ENCODE results near the gene HEBP2.

DNA sequence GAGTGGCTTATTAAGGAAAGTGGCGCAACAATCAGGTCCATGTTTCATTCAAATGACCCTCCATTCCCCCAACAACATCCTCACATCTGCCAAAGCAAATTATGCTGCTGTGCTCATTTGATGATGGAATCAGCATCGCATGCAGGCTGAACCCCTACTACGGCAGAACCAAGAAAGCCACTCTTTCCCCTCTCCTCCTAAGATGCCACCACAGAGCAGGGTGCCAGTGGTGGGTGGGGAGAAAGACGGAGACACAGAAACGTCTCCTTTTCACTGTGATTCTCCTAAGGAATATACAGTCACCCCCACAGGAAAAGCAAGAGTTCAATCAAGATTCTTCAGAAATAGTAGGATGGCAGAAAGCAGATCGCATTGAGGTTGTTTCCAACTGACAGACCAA lies 17.1 kb downstream of the HEBP2 start:
- TF ChIP-seq CEBPB (IDR thresholded peaks at IDR 0.05; ENCODE audit: low read depth, low read length) (no peak), MAZ (IDR thresholded peaks at IDR 0.05; ENCODE audit: borderline replicate concordance, low read depth, low read length) (no peak), POLR2A (IDR thresholded peaks at IDR 0.05; ENCODE audit: low read depth, low read length) (no peak), RFX5 (IDR thresholded peaks at IDR 0.05; ENCODE audit: low read depth, low read length) (no peak), SMC3 (IDR thresholded peaks at IDR 0.05; ENCODE audit: low read depth, low read length) (no peak), NFE2L2 (IDR thresholded peaks at IDR 0.05; ENCODE audit: low read depth, low read length) (no peak)
- TF ChIP-seq, protein P1, sequence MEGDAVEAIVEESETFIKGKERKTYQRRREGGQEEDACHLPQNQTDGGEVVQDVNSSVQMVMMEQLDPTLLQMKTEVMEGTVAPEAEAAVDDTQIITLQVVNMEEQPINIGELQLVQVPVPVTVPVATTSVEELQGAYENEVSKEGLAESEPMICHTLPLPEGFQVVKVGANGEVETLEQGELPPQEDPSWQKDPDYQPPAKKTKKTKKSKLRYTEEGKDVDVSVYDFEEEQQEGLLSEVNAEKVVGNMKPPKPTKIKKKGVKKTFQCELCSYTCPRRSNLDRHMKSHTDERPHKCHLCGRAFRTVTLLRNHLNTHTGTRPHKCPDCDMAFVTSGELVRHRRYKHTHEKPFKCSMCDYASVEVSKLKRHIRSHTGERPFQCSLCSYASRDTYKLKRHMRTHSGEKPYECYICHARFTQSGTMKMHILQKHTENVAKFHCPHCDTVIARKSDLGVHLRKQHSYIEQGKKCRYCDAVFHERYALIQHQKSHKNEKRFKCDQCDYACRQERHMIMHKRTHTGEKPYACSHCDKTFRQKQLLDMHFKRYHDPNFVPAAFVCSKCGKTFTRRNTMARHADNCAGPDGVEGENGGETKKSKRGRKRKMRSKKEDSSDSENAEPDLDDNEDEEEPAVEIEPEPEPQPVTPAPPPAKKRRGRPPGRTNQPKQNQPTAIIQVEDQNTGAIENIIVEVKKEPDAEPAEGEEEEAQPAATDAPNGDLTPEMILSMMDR (conservative IDR thresholded peaks at IDR 0.05; ENCODE audit: low read depth, low read length), result no peak
- TF ChIP-seq, protein P2, sequence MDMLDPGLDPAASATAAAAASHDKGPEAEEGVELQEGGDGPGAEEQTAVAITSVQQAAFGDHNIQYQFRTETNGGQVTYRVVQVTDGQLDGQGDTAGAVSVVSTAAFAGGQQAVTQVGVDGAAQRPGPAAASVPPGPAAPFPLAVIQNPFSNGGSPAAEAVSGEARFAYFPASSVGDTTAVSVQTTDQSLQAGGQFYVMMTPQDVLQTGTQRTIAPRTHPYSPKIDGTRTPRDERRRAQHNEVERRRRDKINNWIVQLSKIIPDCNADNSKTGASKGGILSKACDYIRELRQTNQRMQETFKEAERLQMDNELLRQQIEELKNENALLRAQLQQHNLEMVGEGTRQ (IDR thresholded peaks at IDR 0.05; ENCODE audit: low read depth, low read length), result no peak
